GM18870 (cell line): Measurements from ENCODE around the gene MYO7B.
"Not testable (repeated sequence)": the region's sequence is repeated elsewhere in the genome, so short reads cannot be mapped to it uniquely, and the experiment has no call there.

Experiments
- ATAC-seq: cut with Tn5 transposase; IDR thresholded peaks from one replicate; pipeline ENCODE4 v1.9.1; 2021; ENCODE audit warnings: moderate library complexity; ENCODE audit not compliant: unreplicated experiment

The MYO7B gene

GRCh38 chr2:127523269-127523939 lies 12.1 kb upstream of the MYO7B start:
- no peak for ATAC-seq

DNA sequence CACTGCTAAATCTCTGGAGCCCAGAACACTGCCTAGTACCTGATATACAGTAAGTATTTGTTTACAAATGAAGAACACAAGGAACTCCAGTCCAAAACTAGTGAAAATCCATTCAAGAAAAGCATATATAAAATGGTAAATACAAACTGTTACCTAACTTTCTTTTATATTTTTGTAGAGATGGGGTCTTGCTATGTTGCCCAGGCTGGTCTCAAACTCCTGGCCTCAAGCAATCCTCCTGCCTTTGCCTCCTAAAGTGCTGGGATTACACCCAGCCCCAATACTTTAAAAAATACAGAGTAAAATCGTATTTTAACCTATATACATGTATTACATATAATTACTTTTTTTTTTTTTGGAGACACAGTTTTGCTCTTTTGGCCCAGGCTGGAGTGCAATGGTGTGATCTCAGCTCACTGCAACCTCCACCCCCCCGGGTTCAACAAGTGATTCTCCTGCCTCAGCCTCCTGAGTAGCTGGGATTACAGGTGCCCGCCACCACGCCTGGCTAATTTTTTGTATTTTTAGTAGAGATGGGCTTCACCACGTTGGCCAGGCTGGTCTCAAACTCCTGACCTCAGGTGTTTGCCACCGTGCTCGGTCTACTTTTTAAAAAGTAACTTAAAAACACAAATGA lies 11.2 kb upstream of the MYO7B start:
- not testable (repeated sequence) for ATAC-seq

- no peak for ATAC-seq
Measured at GRCh38 chr2:127525691-127526131, 9.8 kb upstream of the MYO7B start.

DNA sequence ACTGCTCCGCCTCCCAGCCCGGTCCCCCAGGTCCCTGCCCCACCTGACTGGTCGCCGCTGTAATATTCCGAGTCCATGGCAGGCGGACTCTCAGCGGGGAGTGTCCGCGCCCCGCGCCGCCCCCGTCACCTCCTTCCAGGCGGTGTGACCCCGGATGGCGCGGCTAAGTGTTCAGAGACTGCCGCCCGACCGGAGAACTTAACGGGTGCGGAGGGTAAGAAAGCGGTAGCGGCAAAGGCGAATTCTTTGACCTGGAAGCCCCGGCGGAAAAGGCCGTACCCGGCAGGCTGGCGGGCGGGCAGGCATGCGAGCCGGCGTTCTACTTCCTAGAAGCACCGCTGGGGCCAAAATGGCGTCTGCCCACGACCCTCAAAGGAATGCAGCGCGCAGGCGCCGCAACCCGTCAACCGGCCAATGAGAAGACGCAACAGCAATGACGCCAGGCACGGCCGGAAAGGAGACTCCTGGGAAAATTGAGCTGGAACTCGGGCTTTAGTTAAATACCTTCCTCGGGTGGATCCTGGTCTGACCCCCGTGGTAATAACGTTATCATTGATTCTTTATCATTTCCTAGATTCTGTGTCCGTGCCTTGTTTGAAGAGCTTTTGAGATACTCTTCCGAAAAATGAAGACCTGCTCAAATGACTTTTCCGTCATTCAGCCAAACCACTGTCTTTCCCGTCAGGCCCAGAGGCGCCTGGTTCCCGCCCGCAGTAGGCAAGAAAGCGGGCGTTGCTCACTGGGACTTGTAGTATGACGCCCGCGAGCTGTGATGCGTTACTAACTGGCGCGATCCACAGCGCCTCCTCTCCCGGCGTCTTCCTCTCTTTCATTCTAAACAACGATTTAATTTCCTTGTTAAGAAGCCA lies 9.1 kb upstream of the MYO7B start, which contains the start of gene IWS1:
Gene IWS1 (minus strand): TSS at position 358 of the 869 bp plus-strand sequence. CDS start 281 bp downstream, at position 77.
- peak; percentile 87 for ATAC-seq

DNA sequence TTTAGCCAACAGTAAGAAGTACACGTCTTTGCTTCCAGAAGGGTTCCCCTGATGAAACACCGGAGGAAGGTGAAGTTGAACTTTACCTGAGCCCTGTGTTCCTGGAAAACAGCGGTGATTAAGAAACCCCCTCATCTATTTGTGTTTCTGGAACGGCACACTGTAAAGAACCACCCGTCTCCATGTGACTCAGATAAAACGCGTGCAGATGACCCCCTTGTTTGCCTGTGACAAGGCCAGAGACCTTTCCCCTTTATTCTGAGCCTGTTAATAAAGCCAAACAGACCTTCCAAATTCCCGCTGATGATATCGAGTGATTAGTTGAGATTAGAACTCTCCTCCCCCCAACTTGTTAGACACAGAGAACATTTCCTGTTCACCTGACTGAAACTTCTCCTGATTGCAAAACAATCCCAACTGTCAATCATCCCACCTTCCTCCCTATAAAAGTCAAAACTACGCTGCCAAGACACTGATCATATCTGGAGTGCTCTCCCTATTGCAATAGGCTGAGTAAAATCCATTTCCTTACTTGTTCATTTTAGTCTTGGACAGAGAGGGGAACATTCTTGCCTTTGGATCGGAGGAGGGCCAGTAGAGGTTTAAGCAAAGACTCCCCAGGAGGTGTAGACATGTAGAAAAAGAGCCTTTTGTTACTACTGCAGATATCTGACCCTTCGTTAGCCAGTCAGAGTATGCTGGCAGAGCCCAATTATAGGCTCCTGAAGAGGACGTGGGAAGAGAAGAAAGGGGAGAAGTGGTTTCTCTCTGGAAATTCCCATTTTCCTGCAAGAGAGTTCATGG lies 8.3 kb upstream of the MYO7B start:
- no peak for ATAC-seq

- ATAC-seq = no peak
Measured at GRCh38 chr2:127528487-127528886, 7.0 kb upstream of the MYO7B start.

DNA sequence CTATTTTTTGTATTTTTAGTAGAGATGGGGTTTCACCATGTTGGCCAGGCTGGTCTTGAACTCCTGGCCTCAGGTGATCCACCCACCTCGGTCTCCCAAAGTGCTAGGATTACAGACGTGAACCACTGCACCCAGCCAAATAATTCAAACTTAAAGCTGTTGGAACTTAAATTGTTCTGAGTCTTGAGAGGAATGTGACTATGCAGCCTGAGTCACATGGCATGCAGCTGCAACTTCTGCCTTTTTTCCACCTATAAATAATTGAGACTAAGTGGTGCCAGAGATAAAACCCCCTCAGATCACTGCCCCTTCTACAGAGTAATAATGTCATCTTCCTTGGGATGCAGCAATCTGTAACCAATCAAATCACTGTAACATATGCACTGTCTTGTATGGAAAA lies 6.1 kb upstream of the MYO7B start:
- ATAC-seq = not testable (repeated sequence)

DNA sequence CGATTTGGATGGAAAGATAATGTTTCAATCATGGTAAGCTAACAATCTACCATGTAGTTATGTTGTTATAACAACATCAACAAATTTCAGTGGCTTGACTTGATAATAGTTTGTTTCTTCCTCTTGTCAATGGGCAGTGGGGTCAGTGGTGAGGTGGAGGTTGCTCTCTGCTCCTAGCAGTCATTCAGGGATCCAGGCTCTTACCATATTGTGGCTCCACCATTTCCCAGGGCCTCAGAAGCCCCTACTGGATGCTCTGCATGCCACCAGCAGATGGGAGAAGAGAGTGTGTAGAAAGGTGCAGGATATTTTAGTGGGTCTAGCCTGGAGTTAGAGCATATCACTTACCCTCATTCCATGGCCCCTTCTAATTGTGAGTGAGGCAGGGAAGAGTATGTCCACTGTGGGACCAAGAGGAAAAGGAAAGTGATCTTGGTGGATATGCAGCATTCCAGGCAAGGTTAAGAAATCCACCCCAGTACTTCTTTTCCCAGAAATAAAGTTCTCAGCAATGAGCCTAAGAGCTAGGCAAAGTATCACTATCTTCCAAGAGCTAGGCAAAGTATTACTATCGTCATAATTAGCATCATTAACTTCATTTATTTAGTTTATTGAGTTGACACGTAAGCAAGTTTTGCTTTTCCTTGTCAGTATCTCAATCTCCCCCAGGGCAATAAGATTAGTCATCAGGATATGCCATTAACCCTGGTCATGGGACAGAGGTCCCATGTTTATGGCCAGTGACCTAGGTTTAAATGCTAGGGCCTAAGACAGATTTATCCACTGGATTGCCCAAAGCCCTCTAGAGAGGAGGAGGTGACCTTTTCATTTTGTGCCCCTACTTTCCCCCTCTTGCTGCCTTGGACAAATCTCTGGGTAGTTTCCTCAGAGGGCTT lies 5.0 kb upstream of the MYO7B start:
- no peak for ATAC-seq

DNA sequence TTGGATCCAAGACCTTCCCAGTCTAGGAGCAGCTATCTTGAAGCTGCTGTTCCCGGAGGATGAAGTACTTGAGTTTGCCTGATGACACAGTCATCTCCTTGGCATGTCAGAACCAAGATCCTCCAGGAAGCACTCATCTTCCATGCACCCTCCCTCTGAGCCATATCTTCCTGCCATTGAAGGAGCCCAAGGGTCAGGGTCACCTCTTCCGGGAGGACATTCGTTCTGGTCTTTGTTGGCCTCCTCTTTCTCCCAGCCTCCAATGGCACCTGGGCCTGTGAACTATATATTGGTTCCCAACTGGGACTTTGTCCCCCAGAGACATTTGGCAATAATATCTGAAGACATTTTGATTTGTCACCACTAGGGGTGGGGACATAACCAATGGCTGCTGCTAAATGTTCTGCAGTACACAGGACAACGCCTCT lies 4.2 kb upstream of the MYO7B start:
- no peak for ATAC-seq

- ATAC-seq = no peak
Measured at GRCh38 chr2:127532296-127532695, 3.2 kb upstream of the MYO7B start.

DNA sequence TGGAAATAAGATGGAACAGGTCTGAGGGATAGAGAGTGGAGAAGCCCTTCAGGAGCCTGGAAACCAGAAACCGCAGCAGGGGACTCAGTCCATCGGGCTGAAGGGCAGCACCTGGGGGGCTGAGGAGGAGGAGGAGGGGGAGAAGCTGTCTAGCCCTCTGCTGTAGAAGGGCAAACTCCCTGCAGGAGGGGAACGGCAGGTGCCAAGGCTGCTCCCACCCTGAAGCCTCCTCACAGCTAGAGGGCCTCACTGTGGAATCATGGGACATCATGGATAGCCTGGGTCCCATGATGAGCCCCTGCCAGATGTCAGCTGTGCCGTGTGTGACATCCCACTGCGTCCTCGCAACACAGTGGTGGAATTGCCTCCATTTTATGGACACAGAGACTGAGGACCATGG lies 435 bp downstream of the MYO7B start:
- ATAC-seq = no peak

- ATAC-seq = no peak
Measured at GRCh38 chr2:127536707-127537541, 1.4 kb downstream of the MYO7B start.

GRCh38 chr2:127537644-127538043 lies 2.2 kb downstream of the MYO7B start:
- ATAC-seq = no peak

DNA sequence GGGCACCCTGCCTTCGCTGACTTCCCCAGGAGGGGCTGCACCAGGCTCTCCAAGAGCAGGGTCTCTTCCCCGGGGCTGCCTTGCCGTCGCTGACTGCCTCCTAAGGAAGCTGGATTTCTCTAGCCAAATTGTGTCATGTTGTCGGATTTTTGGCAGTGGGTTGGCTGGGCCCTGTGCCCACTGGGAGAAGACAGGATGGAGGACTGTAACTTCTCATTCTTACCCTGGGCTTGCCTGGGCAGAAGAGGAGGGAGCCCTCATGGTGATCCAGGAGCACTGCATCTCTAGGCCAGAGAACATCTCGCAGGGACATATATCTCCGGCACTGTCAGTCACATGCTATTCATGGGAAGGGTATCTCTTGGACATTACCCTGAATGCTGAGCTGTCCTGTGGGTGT lies 6.3 kb downstream of the MYO7B start:
- ATAC-seq = no peak

DNA sequence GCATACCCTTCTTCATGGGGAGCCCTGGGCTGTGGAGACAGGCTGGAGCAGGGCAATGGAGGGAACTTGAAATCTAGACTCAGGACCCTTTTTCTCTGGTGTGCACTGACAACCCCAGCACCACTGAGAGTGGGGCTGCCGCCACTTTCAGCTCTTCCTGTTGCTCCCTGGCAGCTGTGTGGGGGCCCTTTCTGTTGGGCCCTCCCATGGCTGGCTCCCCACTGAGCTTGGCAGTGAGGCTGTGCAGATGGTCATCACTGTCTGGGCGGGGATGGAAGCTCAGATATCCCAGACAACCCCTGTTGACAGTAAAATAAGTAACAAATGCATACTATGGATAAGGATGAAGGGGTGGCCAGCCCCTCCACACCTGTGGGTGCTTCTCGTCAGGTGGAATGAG lies 6.7 kb downstream of the MYO7B start:
- no peak for ATAC-seq

GRCh38 chr2:127543013-127543501 lies 7.6 kb downstream of the MYO7B start:
- ATAC-seq = not testable (repeated sequence)

DNA sequence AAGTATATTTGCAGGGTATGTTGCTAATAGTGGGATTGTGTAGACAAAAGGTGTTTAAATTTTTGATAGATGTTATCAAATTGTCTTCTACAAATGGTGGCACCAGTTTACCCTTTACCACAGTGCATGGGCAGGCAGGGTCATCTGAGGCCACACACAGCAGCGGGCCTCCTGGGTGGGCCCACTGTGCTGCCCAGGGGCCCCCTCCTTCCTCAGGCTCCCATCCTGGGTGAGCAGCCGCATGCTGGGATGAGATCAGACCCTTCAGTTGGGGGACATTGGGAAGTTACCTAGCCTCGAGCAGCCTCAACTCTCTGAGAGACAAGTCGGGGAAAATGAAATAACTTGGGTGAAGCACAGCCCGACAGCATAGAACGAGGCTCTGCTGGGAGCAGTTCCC lies 9.7 kb downstream of the MYO7B start:
- ATAC-seq = no peak

- ATAC-seq = no peak
Measured at GRCh38 chr2:127545796-127546195, 10.3 kb downstream of the MYO7B start.

DNA sequence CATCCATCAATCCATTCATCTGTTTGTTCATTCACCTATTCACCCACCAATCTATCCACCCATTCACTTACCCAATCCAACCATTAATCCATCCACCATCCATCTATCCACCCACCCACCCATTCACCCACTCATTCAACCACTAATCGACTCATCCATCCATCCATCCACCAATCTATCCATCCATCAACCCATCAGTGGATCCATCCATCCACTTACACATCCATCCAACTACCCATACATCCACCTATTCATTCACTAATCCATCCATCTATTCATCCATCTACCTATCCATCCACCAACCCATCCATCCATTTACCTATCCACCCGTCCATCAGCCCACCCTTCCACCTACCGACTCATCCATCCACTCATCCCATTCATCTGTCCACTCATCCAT lies 11.3 kb downstream of the MYO7B start:
- no peak for ATAC-seq
